ENCODE data around the gene PLA2R1. TPM values are rescaled to one million over a fixed set of nuclear protein-coding genes. Genes with fewer than 3 reads are reported as not detected.
A peak's percentile ranks its signal among the peaks of the same experiment; 100 is the strongest.

PLA2R1 gene
- total RNA-seq, 1 donor from 2014 or later: 21.4 TPM

DNA sequence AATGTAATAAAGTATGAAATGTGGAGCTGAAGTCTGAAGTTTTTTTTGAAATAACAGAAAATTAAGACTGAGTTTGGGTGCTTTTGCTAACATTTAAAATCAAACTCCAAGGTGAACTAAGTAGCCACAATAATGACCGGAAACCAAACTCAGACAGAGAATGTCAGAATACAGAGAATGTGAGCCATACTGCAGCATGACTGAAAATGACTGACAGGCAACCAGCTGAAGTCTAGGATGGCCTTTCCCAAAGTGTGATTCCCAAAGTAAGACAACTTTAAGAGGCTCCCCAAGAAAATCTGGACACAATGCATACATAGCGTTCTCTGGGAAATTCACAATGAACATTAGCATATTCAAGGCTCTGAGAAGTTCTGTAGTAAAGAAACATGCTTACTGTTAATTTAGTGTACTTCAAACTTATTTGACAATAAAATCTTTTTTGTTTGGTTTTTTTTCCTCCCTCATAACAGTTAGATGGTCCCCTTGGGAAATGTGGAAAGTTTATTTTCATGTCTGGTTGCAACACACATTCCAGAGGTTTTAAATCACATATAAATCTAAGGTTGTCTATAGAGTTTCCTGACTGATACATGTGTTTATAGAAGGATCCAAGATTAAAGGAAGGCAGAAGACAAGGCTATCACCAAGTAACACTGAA is 28.6 kb downstream of the PLA2R1 start:
- DNase-seq (ENCODE audit: low read depth in 2 of 2): no peak

DNA sequence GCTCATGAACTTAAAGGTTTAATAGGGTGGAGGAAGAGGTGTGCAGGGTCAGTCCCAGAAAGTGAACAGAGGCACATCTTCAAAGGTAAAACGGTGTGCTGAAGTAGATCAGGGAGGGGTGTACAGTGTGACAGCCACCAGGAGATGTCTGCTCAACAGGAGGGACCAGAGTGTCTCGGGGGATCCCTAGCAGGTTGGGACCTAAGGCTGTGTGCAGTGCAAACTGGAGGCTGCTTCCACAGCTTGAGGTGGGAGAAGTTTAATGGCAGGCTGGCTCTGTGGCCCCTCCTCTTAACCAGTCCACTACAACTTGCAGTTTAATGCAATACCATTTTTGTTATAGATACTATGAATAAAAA is 33.2 kb downstream of the PLA2R1 start:
- no peak for DNase-seq (ENCODE audit: low read depth in 2 of 2)

DNA sequence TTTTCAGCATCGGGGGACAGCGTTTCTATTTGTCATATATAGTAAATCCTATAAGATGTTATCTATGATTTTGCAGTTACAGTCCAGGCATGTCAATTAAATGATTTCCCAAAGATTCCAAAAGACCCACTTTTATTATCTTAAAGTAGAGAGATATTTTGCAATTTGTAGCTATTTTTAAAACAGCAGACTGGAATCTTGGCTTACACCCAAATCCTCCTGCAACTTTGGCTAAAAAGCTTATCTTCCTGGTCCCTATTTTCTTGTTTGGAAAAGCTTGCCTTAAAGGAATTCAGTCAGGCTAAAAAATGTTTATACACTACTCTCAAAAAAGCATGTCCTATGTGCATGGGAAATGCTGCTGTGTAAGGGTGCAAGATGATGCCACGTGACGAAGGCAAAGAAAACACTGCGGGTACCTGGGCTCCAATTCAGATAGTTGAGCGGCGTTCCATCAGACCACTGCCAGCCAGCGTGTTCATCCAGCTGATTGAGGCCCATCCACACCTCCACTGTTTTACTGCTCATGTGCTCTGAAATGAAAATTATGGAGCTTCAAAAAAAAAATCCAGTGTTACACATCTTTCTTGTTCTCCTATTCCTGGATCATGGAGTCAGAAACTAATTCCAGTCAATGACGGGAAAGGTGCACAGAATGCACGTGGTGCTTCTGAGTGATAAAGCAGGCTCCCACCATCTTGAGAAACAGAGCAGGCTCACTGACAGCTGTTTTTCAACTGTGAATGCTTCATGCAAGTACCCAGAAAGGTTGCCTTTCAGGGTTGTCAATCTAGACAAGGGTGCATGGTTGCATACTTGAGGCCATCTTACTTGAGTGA is 33.8 kb downstream of the PLA2R1 start:
- DNase-seq (ENCODE audit: low read depth in 2 of 2): peak in 1 of 2 donors; percentile 48

DNA sequence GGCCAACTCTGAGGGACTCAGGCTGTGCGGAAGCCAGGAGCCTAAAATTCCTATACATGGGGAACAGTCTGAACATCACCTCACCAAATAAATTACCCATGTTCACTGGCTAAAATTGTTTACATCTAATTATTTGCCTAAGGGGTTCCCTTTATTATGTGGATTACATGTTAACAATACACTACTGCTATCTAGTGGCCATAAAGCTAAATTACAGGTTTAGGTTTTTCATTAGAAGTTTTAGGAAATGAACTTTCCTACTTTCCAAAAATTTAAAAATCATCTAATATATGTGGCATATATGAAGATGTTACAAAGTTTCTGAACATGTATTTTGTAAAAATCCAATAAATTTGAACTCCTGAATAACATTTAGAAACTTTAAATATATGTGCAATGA is 40.3 kb downstream of the PLA2R1 start:
- DNase-seq (ENCODE audit: low read depth in 2 of 2): no peak

GRCh38 chr2:160019374-160020090 is 42.9 kb downstream of the PLA2R1 start:
- no peak for DNase-seq (ENCODE audit: low read depth in 2 of 2)

GRCh38 chr2:160015746-160016145 is 46.7 kb downstream of the PLA2R1 start:
- no peak for DNase-seq (ENCODE audit: low read depth in 2 of 2)

DNA sequence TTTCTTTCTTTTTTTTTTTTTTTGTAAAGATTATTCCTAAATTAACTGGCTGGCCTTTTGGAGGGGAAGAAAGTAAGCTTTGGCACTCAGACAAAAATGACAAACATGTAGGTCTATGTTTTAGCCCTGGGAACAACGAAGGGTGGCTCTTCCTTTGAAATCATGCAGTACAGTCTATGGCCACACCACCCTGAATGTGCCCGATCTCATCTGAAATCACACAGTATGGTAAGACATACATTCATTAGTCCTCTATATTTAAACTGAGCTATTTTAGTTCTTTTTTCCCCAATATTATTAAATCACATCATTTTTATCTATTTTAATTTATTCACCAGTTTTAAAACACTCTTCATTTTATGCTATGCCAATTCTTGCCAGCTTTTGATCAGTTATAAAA is 48.2 kb downstream of the PLA2R1 start:
- no peak for DNase-seq (ENCODE audit: low read depth in 2 of 2)

DNA sequence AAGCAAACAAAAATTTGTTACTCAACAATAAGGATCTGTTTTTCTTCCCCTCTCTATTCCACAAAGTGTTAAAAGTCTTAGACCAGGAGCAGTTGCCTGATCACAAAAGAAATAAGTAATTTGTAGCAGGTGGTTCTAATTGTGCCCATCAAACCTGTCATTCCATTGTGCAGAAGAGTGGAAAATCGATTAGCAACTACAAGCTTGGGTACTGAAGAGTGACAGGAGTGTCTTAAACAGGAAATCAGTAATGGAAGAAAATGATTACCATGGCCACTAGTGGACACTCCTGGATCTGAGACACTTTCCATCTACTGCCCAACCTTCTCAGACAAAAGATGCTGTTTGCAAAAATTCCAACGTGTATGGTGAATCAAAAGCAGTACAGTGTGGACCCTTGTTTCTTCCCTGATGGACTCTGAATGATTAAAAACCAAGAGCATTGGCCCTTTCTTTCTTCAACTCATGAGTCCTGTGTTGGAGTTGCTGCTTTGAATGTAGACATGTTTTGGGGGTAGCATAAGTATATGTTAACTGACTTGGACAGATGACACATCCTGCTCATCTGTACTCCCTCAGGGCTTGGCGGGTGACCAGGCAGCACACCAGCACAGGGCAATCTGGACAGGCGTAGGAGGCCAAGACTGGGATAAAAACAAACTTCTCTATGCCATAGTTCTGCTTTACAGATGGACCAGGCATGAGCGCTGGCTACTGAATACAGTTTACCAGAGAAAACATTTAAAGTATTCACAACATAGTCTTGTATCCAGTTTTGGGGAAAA is 51.9 kb downstream of the PLA2R1 start:
- no peak for DNase-seq (ENCODE audit: low read depth in 2 of 2)

- no peak for DNase-seq (ENCODE audit: low read depth in 2 of 2)
These were observed 55.3 kb downstream of the PLA2R1 start for GRCh38 chr2:160007111-160007510.

- no peak for DNase-seq (ENCODE audit: low read depth in 2 of 2)
These were observed 55.9 kb downstream of the PLA2R1 start for GRCh38 chr2:160006475-160006874.

GRCh38 chr2:160005908-160006307 is 56.5 kb downstream of the PLA2R1 start:
- no peak for DNase-seq (ENCODE audit: low read depth in 2 of 2)

- DNase-seq (ENCODE audit: low read depth in 2 of 2): no peak
These were observed 56.9 kb downstream of the PLA2R1 start for GRCh38 chr2:160005476-160005875.

GRCh38 chr2:159998961-159999360 is 63.5 kb downstream of the PLA2R1 start:
- DNase-seq (ENCODE audit: low read depth in 2 of 2): no peak

GRCh38 chr2:159998243-159998642 is 64.2 kb downstream of the PLA2R1 start:
- no peak for DNase-seq (ENCODE audit: low read depth in 2 of 2)

DNA sequence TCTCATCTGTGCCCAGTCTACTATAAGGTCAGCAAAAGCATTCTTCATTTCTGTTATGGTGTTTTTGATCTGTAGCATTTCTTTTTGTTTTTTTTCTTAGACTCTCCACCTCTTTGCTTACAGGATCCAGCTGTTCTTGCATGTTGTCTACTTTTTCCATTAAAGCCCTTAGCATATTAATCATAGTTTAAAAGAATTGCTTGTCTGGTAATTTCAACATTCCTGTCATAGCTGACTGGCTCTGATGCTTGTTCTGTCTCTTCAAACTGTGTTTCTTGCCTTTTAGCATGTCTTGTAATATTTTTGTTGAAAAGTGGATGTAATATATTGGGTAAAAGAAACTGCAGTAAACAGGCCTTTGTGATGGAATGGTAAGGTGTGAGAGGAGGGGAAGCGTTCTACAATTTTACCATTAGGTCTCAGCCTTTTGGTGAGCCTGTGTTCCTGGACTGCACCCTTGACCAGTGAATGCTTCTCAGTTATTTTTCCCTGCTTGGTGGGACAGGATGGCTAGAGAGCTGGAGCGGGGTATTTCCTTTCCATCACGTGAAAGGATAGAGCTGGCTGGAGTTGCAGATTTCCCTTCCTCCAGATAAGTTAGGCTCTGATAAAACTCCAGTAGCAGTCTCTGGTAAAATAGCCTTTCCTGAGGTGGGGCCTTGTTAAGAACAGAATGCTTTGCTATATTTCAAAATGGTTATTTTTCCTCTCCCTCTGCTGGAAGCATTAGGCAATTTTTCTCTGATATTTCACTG is 65.4 kb downstream of the PLA2R1 start:
- DNase-seq (ENCODE audit: low read depth in 2 of 2): peak; percentile 28 to 71

DNA sequence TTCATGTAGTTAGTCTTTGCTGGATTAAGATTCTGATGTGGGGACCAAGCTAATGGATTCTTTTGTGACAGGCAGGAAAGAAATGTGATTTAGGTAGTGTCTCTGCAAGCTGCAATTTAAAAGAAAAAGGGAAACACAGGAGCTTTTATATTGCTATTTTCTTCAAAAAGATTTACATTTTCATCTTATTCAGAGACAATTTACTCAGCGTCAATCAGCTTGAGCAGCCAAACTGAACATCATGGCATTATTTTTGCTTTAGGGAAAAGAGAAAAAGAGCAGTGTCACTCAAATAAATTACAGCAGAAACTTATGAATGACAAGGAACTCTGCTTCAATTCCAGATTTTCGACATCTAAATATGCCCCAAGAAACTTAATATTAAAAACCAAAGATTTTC is 67.4 kb downstream of the PLA2R1 start:
- no peak for DNase-seq (ENCODE audit: low read depth in 2 of 2)

- DNase-seq (ENCODE audit: low read depth in 2 of 2): no peak
These were observed 73.2 kb downstream of the PLA2R1 start for GRCh38 chr2:159989249-159989648.

- no peak for DNase-seq (ENCODE audit: low read depth in 2 of 2)
These were observed 73.9 kb downstream of the PLA2R1 start for GRCh38 chr2:159988412-159988970.

DNA sequence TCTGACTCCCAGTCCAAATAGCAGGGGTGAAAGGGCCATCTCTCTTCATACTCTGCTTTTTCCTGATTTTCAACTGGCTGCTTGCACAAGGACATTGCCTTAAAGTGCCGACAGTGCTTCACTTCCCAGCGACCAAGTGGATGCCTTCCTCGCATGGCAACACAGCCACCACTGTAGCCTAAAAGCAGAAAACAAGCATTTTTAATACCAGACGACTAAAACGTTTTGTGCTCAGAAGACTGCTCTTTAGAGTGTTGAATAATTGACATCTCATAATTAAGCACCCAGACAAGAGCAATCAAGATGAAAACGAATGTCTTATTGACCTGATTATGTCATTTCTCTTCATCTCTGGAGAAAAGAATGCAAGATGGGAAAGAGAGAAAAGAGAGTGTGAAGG is 75.2 kb downstream of the PLA2R1 start:
- DNase-seq (ENCODE audit: low read depth in 2 of 2): no peak

GRCh38 chr2:159985656-159986055 is 76.8 kb downstream of the PLA2R1 start:
- no peak for DNase-seq (ENCODE audit: low read depth in 2 of 2)

GRCh38 chr2:159984034-159984433 is 78.4 kb downstream of the PLA2R1 start:
- DNase-seq (ENCODE audit: low read depth in 2 of 2): no peak
